Stomach (tissue), 19 donors: ENCODE results near the gene SLC7A5. TPM values are rescaled to one million over a fixed set of nuclear protein-coding genes. Genes with fewer than 3 reads are reported as not detected.
A peak's percentile ranks its signal among the peaks of the same experiment; 100 is the strongest.
"Not testable (repeated sequence)": the region's sequence is repeated elsewhere in the genome, so short reads cannot be mapped to it uniquely, and the experiment has no call there.

Source experiments
- DNase-seq, 2 donors: peaks; one replicate each; pipeline versions ENCODE4 v3.0.0 to v3.0.0-alpha.2; 2013 to 2019
- H3K27ac ChIP-seq, 5 donors: fragments of 200-600 bp in 4 of 5; sonication (generic) in 4 of 5; one replicate each; pipeline ENCODE4 v1.5.1; 2013 to 2019; ENCODE audit warnings: mild to moderate bottlenecking in 1 of 5, moderate library complexity in 1 of 5
- H3K27me3 ChIP-seq, 3 donors: fragments of 200-600 bp; sonication (generic); one replicate each; pipeline ENCODE4 v1.5.1; 2017 to 2019; ENCODE audit warnings: mixed run types in 1 of 3
- H3K36me3 ChIP-seq, 4 donors: fragments of 200-600 bp; sonication (generic); 1 replicate in 3 of 4; 2 replicates in 1 of 4; pipeline ENCODE4 v1.5.1; 2016 to 2019
- H3K4me1 ChIP-seq, 4 donors: fragments of 200-600 bp; sonication (generic); one replicate each; pipeline ENCODE4 v1.5.1; 2016 to 2019
- H3K4me3 ChIP-seq, 4 donors: fragments of 200-600 bp; sonication (generic) in 3 of 4; one replicate each; pipeline ENCODE4 v1.5.1; 2016 to 2019; ENCODE audit warnings: mild to moderate bottlenecking in 1 of 4
- H3K9me3 ChIP-seq, 4 donors: fragments of 200-600 bp; sonication (generic); one replicate each; pipeline ENCODE4 v1.5.1; 2016 to 2019
- EP300 ChIP-seq: sonication (generic); formaldehyde crosslinking; IDR thresholded peaks from one replicate; pipeline ENCODE4 v1.6.1; 2017; ENCODE audit warnings: antibody characterized with exemption
- POLR2A ChIP-seq, 4 donors: fragments of 450-650 bp; IDR thresholded peaks; one replicate each; pipeline ENCODE4 v1.6.1; 2016; ENCODE audit warnings: antibody characterized with exemption in 4 of 4, control low read depth in 2 of 4, mild to moderate bottlenecking in 1 of 4, moderate library complexity in 1 of 4
- POLR2AphosphoS5 ChIP-seq, 3 donors: sonication (generic); formaldehyde crosslinking; IDR thresholded peaks; one replicate each; pipeline ENCODE4 v1.6.1; 2016; ENCODE audit warnings: antibody characterized with exemption in 3 of 3
- WGBS, 5 donors: extraction: QIAGEN DNeasy Blood & Tissue Kit in 3 of 5; methylation state at CpG; one replicate each; pipeline versions ENCODE4 v1.1.5 to v1.1.7; 2013 to 2018; 5-methylcytosine and 5-hydroxymethylcytosine counted together
- intact Hi-C: fragments of 100-400 bp; cut with DNase I; formaldehyde crosslinking; loops from one replicate; pipeline ENCODE4 v1.15.1; 2023; ENCODE audit warnings: low total_unique reads
- long read RNA-seq, 10 donors: transcript quantifications; one replicate each; lab custom pipeline, GENCODE V29; 2026
- polyA plus RNA-seq, 3 donors: library from polyadenylated mRNA; stranded (reverse); fragments of 200-250 nt; gene quantifications; one replicate each; pipeline ENCODE4 v1.2.3, GENCODE V29; 2013
- total RNA-seq, 5 donors: library from RNA; depleted of rRNA; stranded (reverse); fragments of >200 nt; gene quantifications; one replicate each; pipeline versions ENCODE4 v1.1.0 to v1.2.3, GENCODE V29; 2014 to 2016
- TF ChIP-seq, protein P1 (sequence below), 7 experiments: fragments of 450-650 bp in 4 of 7; fragments of 200-600 bp in 3 of 7; sonication (generic) in 3 of 7; IDR thresholded peaks; one replicate each; pipeline ENCODE4 v1.5.1; 2016 to 2019; ENCODE audit warnings: antibody characterized with exemption in 7 of 7, control low read depth in 2 of 7, mild to moderate bottlenecking in 1 of 7
- donor health status: healthy with polysubstance abuse.
- donor health status: Bipolar disorder and iron deficiency.
- donor health status: healthy.

SLC7A5 gene
- total RNA-seq, result 10 to 100 TPM in 3 of 5 donors, 1 to 10 TPM in 2; 1.4 to 24.1 (median 11.0) TPM
- 10 to 100 TPM in 1 of 3 donors, 1 to 10 TPM in 2; 3.5 to 74.8 (median 9.0) TPM for polyA plus RNA-seq
- long read RNA-seq, donor 1, result 0 reads
- long read RNA-seq, donor 2, result 0 reads
- long read RNA-seq, donor 3, result 0 reads
- long read RNA-seq, donor 4, result 0 reads
- long read RNA-seq, donor 5, full-length matches to known transcripts, result 4 of 10 reads
- long read RNA-seq, donor 5, partial matches to known transcripts, result 6 of 10 reads
- long read RNA-seq, donor 5, other reads (novel, unspliced or antisense), result 0 of 10 reads
- long read RNA-seq, donor 6, full-length matches to known transcripts, result 8 of 8 reads
- long read RNA-seq, donor 6, partial matches to known transcripts, result 0 of 8 reads
- long read RNA-seq, donor 6, other reads (novel, unspliced or antisense), result 0 of 8 reads
- long read RNA-seq, donor 7, result 0 reads
- long read RNA-seq, donor 8, full-length matches to known transcripts, result 4 of 4 reads
- long read RNA-seq, donor 8, partial matches to known transcripts, result 0 of 4 reads
- long read RNA-seq, donor 8, other reads (novel, unspliced or antisense), result 0 of 4 reads
- long read RNA-seq, donor 9, full-length matches to known transcripts, result 2 of 2 reads
- long read RNA-seq, donor 9, partial matches to known transcripts, result 0 of 2 reads
- long read RNA-seq, donor 9, other reads (novel, unspliced or antisense), result 0 of 2 reads
- long read RNA-seq, donor 10, result 0 reads

DNA sequence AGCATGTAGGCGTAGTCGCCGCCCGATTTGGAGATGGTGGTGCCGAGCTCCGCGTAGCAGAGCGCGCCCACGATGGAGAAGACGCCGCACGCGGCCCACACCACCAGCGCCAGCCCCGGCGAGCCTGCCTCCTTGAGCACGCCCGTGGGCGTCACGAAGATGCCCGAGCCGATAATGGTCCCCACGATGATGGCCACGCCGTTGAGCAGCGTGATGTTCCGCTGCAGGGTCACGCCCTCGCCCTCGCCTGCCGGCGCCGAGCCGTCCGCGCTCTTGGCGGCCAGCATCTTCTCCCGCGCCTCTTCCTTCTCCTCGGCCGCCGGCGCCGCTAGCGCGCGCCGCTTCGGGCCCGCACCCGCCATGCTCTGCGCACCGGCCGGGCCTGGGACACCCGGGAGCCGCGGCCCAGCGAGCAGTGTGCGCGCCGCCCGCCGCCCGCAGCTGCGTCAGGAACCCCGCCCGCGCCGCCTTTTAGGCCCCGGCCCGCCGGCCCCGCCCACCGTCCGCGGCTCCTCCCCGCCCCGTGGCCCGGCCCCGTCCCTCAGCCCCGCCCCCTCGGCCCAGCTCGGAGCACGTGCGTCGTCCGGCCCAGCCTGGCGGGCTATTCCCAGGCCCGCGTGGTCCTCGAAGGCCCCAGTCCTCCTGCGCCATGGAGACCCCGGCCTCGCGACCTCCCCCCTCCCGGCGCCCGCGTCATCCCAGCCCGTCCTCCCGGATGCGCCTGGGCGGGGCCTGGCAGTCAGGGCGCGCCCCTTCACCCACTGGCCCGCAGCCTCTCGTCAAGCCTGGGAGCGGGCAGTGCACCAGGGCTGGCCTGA lies at the start of gene SLC7A5:
Gene SLC7A5, minus strand, starts transcription at position 447 of the 818 bp plus-strand sequence. Its CDS starts 85 bp downstream, at position 362.
- peak; percentile 91 for DNase-seq
- H3K9me3 ChIP-seq, intact Hi-C loops, H3K36me3 ChIP-seq: not testable (repeated sequence)
- H3K4me3 ChIP-seq, result peak within 1 kb of the TSS; percentile 50 to 59 (median 52)
- H3K4me1 ChIP-seq, result peaks cover 29 to 77% (median 36%) of the 10 kb centered on the region in 4 donors
- TF ChIP-seq POLR2AphosphoS5 (IDR thresholded peaks at IDR 0.05), result peak in 2 of 3 donors; percentile 70 to 89
- peak within 1 kb of the TSS; percentile 67 to 89 (median 85) for H3K27ac ChIP-seq
- peaks cover 0 to 15% (median 0%) of the 10 kb centered on the region in 3 donors for H3K27me3 ChIP-seq
- WGBS, 5 donors, result 1 to 9% (median 6%) methylated on average over 28 to 109 of the region's 109 CpGs

DNA sequence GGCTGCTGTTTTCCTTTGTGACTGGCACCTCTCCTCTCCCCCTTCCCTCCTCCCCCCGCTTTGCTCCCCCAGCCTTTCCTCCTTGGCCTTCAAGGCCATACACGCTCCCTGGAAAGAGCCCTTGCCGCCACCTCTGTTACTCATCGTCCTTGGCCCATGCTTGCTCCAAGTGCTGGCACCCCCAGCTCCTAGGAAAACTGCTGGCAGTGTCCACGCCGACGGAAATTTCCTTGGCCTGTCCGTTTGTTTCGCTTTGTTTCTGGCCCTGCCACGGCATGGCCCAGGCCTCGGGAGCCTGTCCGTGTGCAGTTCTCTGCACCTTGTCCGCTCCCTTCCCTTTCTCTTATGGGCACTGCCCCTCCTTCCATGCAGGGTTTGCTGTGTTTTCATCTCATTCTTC lies 49.0 kb upstream of the SLC7A5 start:
- TF ChIP-seq, protein P1, sequence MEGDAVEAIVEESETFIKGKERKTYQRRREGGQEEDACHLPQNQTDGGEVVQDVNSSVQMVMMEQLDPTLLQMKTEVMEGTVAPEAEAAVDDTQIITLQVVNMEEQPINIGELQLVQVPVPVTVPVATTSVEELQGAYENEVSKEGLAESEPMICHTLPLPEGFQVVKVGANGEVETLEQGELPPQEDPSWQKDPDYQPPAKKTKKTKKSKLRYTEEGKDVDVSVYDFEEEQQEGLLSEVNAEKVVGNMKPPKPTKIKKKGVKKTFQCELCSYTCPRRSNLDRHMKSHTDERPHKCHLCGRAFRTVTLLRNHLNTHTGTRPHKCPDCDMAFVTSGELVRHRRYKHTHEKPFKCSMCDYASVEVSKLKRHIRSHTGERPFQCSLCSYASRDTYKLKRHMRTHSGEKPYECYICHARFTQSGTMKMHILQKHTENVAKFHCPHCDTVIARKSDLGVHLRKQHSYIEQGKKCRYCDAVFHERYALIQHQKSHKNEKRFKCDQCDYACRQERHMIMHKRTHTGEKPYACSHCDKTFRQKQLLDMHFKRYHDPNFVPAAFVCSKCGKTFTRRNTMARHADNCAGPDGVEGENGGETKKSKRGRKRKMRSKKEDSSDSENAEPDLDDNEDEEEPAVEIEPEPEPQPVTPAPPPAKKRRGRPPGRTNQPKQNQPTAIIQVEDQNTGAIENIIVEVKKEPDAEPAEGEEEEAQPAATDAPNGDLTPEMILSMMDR (IDR thresholded peaks at IDR 0.05), result no peak
- TF ChIP-seq POLR2AphosphoS5 (IDR thresholded peaks at IDR 0.05) (no peak), EP300 (no peak), POLR2A (IDR thresholded peaks at IDR 0.05) (no peak)
- H3K27me3 ChIP-seq, result peaks cover 0 to 23% (median 0%) of the 10 kb centered on the region in 3 donors
- H3K36me3 ChIP-seq, result no peaks in the 10 kb centered on the region
- no peak for DNase-seq
- no peaks in the 10 kb centered on the region for H3K9me3 ChIP-seq
- 70 to 84% (median 81%) methylated on average over 13 of the region's 13 CpGs for WGBS, 5 donors
- H3K4me1 ChIP-seq, result peaks cover 0 to 6% (median 2%) of the 10 kb centered on the region in 4 donors
- intact Hi-C loops, result no loop called here
- no peak overlapping the region for H3K27ac ChIP-seq
- H3K4me3 ChIP-seq, result no peak overlapping the region

DNA sequence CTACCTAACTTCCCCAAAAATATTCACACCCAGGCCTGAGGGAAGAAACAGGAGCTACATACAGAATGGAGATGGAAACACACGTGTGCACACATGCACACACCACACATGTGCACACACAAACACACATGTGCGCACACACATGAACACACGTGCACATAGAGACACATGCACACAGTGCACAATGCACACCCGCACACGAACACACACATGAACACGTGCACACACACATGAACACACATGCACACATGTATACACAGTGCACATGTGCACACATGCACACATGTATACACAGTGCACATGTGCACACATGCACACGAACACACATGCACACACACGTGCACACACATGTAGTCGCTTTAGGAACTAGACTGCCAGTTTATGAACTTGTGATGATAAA lies 48.2 kb upstream of the SLC7A5 start:
- TF ChIP-seq EP300 (no peak), POLR2AphosphoS5 (IDR thresholded peaks at IDR 0.05) (no peak), POLR2A (IDR thresholded peaks at IDR 0.05) (no peak)
- TF ChIP-seq, protein P1 (IDR thresholded peaks at IDR 0.05), result no peak
- Histone ChIP-seq H3K4me3 (no peak overlapping the region), H3K4me1 (peaks cover 0 to 4% (median 1%) of the 10 kb centered on the region in 4 donors), H3K27ac (no peak overlapping the region), H3K36me3 (no peaks in the 10 kb centered on the region), H3K9me3 (no peaks in the 10 kb centered on the region), H3K27me3 (peaks cover 0 to 23% (median 0%) of the 10 kb centered on the region in 3 donors)
- intact Hi-C loops, result no loop called here
- DNase-seq, result no peak
- 75 to 95% (median 86%) methylated on average over 8 to 9 of the region's 9 CpGs for WGBS, 5 donors

DNA sequence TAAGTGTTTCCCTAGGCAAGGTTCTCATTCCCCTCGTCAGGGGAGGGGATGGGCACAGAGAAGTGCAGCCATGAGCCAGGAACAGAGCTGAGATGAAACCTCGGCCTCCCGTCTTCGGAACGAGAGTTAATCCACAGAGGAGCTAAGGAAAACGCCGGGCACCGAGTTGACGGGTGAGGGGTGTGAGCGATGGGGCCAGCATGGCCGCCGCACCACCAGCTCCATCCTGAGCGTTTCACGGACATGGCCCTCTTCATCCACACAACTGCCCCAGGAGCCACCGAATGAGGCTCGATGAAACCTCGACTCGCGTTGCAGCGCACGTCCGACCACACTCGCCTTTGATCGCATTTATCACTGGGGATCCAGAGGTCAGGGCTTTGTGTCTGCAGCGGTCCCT lies 45.5 kb upstream of the SLC7A5 start:
- WGBS, 5 donors, result 90 to 93% (median 92%) methylated on average over 17 to 25 of the region's 25 CpGs

DNA sequence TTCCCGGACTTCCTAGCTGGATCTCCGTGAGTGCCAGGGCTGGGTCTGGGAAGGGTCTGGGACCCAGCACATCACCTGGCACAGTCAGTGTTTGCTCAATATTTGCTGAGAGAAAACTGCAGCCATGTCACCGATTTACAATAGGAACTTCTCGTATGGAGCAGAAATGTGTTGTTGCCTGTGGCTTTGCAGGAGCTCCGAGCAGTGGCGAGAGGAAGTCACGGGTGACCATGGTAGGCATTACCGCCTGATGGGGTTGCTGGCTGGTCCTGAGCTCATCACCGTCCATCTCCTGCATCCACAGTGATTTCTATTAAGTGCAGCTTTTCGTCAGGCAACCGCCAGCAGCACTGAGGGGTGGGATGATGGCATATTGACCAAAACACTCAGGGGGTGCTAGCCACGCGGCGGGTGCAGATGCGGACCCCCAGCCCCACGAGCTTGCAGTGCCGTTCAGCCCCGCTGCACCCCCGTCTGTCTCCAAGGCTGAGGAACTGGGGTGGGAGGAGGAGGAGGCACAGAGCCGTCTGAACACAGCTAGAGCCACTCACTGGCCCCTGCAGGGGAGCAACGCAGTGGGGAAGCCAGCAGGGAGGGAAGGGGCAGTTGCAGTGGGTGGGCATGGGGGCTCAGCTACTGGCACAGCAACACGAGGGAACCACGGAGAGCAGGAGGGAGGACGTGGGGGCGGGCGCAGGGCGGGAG lies 44.9 kb upstream of the SLC7A5 start:
- H3K4me3 ChIP-seq, H3K27ac ChIP-seq, DNase-seq, H3K36me3 ChIP-seq, intact Hi-C loops, H3K9me3 ChIP-seq: not testable (repeated sequence)
- H3K4me1 ChIP-seq, result peaks cover 0 to 20% (median 6%) of the 10 kb centered on the region in 4 donors
- peaks cover 0 to 23% (median 0%) of the 10 kb centered on the region in 3 donors for H3K27me3 ChIP-seq
- 77 to 79% (median 78%) methylated on average over 22 to 27 of the region's 27 CpGs for WGBS, 5 donors

More for the DNA sequence above, 45.5 kb upstream of the SLC7A5 start:
- DNase-seq, result no peak
- H3K36me3 ChIP-seq, result no peaks in the 10 kb centered on the region
- no peak for TF ChIP-seq POLR2AphosphoS5 (IDR thresholded peaks at IDR 0.05)
- TF ChIP-seq EP300, result no peak
- TF ChIP-seq, protein P1 (IDR thresholded peaks at IDR 0.05), result no peak
- TF ChIP-seq POLR2A (IDR thresholded peaks at IDR 0.05), result no peak
- no peaks in the 10 kb centered on the region for H3K9me3 ChIP-seq
- intact Hi-C loops, result no loop called here
- peaks cover 0 to 23% (median 0%) of the 10 kb centered on the region in 3 donors for H3K27me3 ChIP-seq
- peaks cover 0 to 14% (median 3%) of the 10 kb centered on the region in 4 donors for H3K4me1 ChIP-seq
- H3K27ac ChIP-seq, result no peak overlapping the region
- H3K4me3 ChIP-seq, result no peak overlapping the region

DNA sequence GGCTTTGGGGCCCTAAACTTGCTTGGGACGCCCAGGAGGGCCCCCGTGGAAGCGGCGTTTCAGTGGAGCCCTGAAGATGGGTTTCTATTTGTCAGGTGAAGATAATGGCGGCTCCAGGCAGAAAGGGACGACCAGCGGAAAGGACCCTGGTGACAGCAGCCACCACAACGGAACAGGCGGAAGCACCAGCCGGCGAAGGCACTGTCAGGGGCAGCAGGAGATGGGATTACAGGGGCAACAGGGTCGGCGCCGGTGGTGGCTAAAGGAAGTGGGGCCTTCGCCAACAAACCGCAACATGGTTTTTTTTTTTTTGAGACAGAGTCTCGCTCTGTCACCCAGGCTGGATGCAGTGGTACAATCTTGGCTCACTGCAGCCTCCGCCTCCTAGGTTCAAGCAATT lies 43.4 kb upstream of the SLC7A5 start:
- H3K27me3 ChIP-seq, result peaks cover 0 to 23% (median 0%) of the 10 kb centered on the region in 3 donors
- H3K4me3 ChIP-seq, DNase-seq, H3K27ac ChIP-seq, intact Hi-C loops, H3K9me3 ChIP-seq, H3K36me3 ChIP-seq: not testable (repeated sequence)
- 75 to 85% (median 81%) methylated on average over 18 of the region's 18 CpGs for WGBS, 5 donors
- peaks cover 0 to 22% (median 6%) of the 10 kb centered on the region in 4 donors for H3K4me1 ChIP-seq
